Measurements from ENCODE around the gene BATF3.

DNA sequence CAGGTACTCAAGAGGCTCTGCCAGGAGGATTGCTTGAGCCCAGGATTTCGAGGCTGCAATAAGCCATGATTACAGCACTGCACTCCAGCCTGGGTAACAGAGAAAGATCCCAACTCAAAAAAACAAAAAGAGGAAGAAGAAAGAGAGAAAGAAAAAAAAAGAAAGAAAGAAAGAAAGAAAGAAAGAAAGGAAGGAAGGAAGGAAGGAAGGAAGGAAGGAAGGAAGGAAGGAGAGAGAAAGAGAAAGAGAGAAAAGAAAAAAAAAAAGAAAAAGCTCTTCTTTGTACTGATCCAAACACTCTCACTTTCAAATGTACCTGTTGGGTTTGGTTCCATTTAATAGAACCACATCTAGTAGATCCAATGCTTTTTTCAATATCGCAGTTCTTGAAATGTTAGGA lies 11.8 kb downstream of the BATF3 start:
- TF ChIP-seq POLR2AphosphoS5 (IDR thresholded peaks at IDR 0.05; ENCODE audit: insufficient read depth, low read depth, low read length) (no peak), POLR2A (IDR thresholded peaks at IDR 0.05; ENCODE audit: low read depth, low read length) (no peak), EZH2 (IDR thresholded peaks at IDR 0.05; ENCODE audit: borderline replicate concordance, low read depth, low read length, severe bottlenecking) (no peak), GATA2 (IDR thresholded peaks at IDR 0.05; ENCODE audit: insufficient read depth, insufficient read length, low read depth, low read length) (no peak)
- TF ChIP-seq, protein P1, sequence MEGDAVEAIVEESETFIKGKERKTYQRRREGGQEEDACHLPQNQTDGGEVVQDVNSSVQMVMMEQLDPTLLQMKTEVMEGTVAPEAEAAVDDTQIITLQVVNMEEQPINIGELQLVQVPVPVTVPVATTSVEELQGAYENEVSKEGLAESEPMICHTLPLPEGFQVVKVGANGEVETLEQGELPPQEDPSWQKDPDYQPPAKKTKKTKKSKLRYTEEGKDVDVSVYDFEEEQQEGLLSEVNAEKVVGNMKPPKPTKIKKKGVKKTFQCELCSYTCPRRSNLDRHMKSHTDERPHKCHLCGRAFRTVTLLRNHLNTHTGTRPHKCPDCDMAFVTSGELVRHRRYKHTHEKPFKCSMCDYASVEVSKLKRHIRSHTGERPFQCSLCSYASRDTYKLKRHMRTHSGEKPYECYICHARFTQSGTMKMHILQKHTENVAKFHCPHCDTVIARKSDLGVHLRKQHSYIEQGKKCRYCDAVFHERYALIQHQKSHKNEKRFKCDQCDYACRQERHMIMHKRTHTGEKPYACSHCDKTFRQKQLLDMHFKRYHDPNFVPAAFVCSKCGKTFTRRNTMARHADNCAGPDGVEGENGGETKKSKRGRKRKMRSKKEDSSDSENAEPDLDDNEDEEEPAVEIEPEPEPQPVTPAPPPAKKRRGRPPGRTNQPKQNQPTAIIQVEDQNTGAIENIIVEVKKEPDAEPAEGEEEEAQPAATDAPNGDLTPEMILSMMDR (IDR thresholded peaks at IDR 0.05; ENCODE audit: extremely low read depth in 1 of 2, insufficient read depth in 1 of 2, low read depth in 1 of 2, low read length in 2 of 2), result no peak
- TF ChIP-seq, protein P2, sequence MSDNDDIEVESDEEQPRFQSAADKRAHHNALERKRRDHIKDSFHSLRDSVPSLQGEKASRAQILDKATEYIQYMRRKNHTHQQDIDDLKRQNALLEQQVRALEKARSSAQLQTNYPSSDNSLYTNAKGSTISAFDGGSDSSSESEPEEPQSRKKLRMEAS (IDR thresholded peaks at IDR 0.05; ENCODE audit: insufficient read depth, insufficient read length), result no peak

All from endothelial cell of umbilical vein (primary cell).